Measurements from ENCODE around the gene UBE2K. TPM values are rescaled to one million over a fixed set of nuclear protein-coding genes. Genes with fewer than 3 reads are reported as not detected.
"Not testable (repeated sequence)": the region's sequence is repeated elsewhere in the genome, so short reads cannot be mapped to it uniquely, and the experiment has no call there.

UBE2K gene
- total RNA-seq, 1 donor from 2014 or later, result 21.4 TPM

DNA sequence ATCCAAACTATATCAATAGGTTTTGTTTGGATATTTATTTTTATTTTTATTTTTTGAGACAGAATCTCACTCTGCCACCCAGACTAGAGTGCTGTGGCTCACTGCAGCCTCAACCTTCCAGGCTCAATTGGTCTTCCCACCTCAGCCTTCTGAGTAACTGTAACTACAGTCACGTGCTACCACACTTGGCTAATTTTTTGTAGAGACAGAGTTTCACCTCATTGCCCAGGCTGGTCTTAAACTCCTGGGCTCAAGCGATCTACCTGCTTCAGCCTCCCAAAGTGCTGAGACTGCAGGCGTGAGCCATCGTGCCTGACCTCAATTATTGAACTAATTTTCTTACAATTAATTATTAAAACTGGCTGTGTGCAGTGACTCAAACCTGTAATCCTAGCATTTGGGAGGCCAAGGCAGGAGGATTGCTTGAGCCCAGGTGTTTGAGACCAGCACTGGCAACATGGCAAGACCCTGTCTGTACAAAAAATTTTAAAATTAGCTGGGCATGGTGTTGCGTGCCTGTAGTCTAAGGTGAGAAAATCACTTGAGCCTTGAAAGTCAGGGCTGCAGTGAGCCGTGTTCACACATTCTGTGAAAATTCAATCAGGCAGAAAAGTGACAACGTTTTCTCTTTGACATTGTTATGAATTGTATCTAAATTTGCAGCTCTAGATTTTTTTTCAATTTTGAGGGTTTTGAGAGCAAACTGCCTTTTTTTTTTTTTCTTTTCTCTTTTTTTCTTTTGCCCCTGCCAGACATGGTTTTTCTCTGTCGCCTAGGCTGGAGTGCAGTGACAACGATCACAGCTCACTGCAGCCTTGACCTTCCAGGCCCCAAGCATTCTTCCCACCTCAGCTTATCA, 66.0 kb downstream of the UBE2K start:
- intact Hi-C loops (cut with DNase I), result no loop called here
- H3K27me3 ChIP-seq, result no peaks in the 10 kb centered on the region
- no peak overlapping the region for H3K27ac ChIP-seq
- DNase-seq (ENCODE audit: extremely low spot score in 2 of 2), result no peak
- no peak overlapping the region for H3K4me3 ChIP-seq
- peaks cover 0 to 22% of the 10 kb centered on the region in 2 donors for H3K36me3 ChIP-seq
- TF ChIP-seq POLR2A (IDR thresholded peaks at IDR 0.05) (no peak), POLR2AphosphoS5 (IDR thresholded peaks at IDR 0.05; ENCODE audit: insufficient read depth in 1 of 2, low read depth in 1 of 2) (no peak)
- TF ChIP-seq, protein P1, sequence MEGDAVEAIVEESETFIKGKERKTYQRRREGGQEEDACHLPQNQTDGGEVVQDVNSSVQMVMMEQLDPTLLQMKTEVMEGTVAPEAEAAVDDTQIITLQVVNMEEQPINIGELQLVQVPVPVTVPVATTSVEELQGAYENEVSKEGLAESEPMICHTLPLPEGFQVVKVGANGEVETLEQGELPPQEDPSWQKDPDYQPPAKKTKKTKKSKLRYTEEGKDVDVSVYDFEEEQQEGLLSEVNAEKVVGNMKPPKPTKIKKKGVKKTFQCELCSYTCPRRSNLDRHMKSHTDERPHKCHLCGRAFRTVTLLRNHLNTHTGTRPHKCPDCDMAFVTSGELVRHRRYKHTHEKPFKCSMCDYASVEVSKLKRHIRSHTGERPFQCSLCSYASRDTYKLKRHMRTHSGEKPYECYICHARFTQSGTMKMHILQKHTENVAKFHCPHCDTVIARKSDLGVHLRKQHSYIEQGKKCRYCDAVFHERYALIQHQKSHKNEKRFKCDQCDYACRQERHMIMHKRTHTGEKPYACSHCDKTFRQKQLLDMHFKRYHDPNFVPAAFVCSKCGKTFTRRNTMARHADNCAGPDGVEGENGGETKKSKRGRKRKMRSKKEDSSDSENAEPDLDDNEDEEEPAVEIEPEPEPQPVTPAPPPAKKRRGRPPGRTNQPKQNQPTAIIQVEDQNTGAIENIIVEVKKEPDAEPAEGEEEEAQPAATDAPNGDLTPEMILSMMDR (IDR thresholded peaks at IDR 0.05), result no peak
- no peaks in the 10 kb centered on the region for H3K9me3 ChIP-seq
- H3K4me1 ChIP-seq, result no peaks in the 10 kb centered on the region

DNA sequence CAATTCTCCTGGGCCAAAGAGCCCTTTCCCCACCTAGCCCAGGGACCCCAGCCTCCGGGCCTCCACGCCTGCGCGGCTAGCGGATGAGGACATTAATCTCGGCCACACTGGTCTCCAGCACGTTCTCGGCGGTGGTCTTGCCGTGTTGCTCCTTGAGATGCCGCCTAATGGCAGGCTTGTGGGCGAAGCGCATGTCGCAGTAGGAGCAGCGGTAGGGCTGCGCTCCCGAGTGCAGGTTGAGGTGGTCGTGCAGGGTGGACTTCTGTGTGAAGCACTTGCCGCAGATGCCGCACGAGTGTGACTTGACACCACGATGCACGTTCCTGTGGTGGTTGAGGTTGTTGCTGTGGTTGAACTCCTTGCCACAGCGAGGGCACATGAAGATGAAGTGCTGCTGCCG, 72.1 kb downstream of the UBE2K start:
- H3K36me3 ChIP-seq, result peaks cover 0 to 35% of the 10 kb centered on the region in 2 donors
- no peak for DNase-seq (ENCODE audit: extremely low spot score in 2 of 2)
- H3K27ac ChIP-seq, result no peak overlapping the region
- H3K4me1 ChIP-seq, result no peaks in the 10 kb centered on the region
- no peak overlapping the region for H3K4me3 ChIP-seq
- H3K9me3 ChIP-seq, result no peaks in the 10 kb centered on the region
- H3K27me3 ChIP-seq, result no peaks in the 10 kb centered on the region
- intact Hi-C loops (cut with DNase I), result no loop called here
- TF ChIP-seq POLR2AphosphoS5 (IDR thresholded peaks at IDR 0.05; ENCODE audit: insufficient read depth in 1 of 2, low read depth in 1 of 2), result no peak
- TF ChIP-seq, protein P1 (IDR thresholded peaks at IDR 0.05), result no peak
- no peak for TF ChIP-seq POLR2A (IDR thresholded peaks at IDR 0.05)

DNA sequence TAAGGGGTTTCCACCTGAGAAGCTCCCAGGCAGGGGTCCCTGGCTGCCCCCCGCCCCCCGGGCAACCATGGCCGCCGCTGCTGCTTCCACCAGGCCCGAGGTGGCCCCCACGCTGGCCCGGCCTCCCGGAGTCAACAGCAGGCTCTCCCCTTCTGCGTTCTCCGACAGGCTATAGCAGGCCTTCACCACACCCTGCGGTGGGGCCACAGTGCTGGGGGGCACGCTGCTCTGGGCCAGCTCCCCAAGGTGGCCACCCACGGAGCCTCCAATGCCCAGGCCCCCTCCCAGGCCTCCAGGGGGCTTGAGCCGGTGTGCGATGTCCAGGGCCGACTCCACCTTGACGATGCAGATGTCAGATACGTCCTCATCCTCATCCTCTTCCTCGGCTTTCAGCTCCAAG, 72.5 kb downstream of the UBE2K start:
- TF ChIP-seq, protein P1 (IDR thresholded peaks at IDR 0.05), result no peak
- TF ChIP-seq POLR2AphosphoS5 (IDR thresholded peaks at IDR 0.05; ENCODE audit: insufficient read depth in 1 of 2, low read depth in 1 of 2), result no peak
- no peak for TF ChIP-seq POLR2A (IDR thresholded peaks at IDR 0.05)
- Histone ChIP-seq H3K36me3 (peaks cover 0 to 39% of the 10 kb centered on the region in 2 donors), H3K27ac (no peak overlapping the region), H3K4me3 (no peak overlapping the region), H3K9me3 (no peaks in the 10 kb centered on the region), H3K27me3 (no peaks in the 10 kb centered on the region), H3K4me1 (no peaks in the 10 kb centered on the region)
- intact Hi-C loops (cut with DNase I), result no loop called here
- no peak for DNase-seq (ENCODE audit: extremely low spot score in 2 of 2)

DNA sequence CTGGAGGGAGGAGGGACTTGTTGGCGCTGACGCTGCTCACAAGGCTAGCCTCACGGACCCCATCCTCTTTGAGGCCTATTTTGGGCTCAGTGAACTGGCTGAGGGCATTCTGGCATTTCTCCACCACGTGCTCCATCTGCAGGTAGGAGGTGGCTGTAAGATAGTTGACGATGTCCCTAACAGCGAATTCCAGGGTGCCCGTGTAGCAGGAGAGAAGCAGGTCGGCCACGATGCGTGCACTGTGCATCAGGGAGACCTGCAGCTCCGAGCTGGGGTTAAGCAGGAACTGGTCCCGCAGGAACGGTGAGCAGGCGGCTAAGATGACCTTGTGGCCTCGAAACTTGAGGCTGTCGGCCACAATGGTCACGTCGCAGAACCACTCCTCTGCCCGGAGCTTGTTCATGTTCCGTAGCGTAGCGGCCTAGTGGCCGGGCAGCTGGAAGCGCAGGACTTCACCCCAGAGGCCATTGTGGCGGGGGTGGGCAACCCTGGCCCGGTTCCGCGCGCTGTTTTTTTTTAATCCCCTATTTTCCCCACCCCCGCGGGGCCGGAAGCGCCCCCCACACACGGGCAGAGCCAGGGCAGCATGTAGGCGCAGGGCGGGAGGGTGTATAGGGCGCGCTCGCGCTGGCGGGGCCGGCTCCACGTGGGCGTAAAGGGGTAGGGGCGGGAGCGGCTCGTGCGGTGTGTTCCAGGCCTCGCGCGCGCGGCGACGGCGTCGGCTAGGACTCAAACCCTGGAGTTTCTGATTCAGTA, 73.2 kb downstream of the UBE2K start:
- Histone ChIP-seq H3K27me3 (no peaks in the 10 kb centered on the region), H3K4me1 (no peaks in the 10 kb centered on the region), H3K36me3 (peaks cover 0 to 40% of the 10 kb centered on the region in 2 donors), H3K4me3 (no peak overlapping the region), H3K27ac (no peak overlapping the region), H3K9me3 (no peaks in the 10 kb centered on the region)
- no peak for TF ChIP-seq POLR2A (IDR thresholded peaks at IDR 0.05)
- TF ChIP-seq POLR2AphosphoS5 (IDR thresholded peaks at IDR 0.05; ENCODE audit: insufficient read depth in 1 of 2, low read depth in 1 of 2), result peak in 1 of 2 donors; percentile 25
- no peak for DNase-seq (ENCODE audit: extremely low spot score in 2 of 2)
- intact Hi-C loops (cut with DNase I), result no loop called here

DNA sequence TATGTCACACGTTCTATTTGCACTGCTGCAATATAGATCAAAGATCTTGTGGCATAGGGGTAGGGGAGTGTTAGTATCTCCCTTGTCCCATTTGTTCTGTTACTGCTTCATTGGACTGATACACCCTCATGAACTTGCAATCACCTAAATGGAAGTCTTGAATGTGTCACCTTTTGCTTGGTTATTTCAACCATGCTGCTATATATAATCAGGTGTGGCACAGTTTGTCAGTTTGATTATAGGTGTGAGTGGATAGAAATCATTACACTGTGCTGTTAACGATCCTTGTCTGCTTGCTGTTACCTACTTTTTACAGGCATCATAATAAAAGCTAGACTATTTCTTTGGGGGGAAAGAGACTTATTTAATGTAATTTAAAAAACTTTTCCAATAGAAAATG, 84.1 kb downstream of the UBE2K start:
- H3K27ac ChIP-seq; H3K4me3 ChIP-seq; H3K27me3 ChIP-seq; DNase-seq (ENCODE audit: extremely low spot score in 2 of 2); intact Hi-C loops (cut with DNase I); H3K4me1 ChIP-seq; H3K9me3 ChIP-seq: not testable (repeated sequence)
- peaks cover 0 to 18% of the 10 kb centered on the region in 2 donors for H3K36me3 ChIP-seq

All from vagina (tissue), 2 donors.